Measurements from ENCODE around the gene BCAP31. TPM values are rescaled to one million over a fixed set of nuclear protein-coding genes. Genes with fewer than 3 reads are reported as not detected.

BCAP31 gene
- total RNA-seq, 1 experiment from 2014 or later: 138 TPM

GRCh38 chrX:153733651-153734240 is 9.6 kb upstream of the BCAP31 start:
- H4K5ac ChIP-seq (ENCODE audit: insufficient read length, low read depth, low read length): no peak overlapping the region
- no peak overlapping the region for H3K4ac ChIP-seq (ENCODE audit: low read depth, low read length)
- no peak overlapping the region for H3T11ph ChIP-seq (ENCODE audit: low read length)
- H2BK20ac ChIP-seq (ENCODE audit: low read depth, low read length, poor library complexity, severe bottlenecking): no peak overlapping the region
- H3K23ac ChIP-seq (ENCODE audit: insufficient read length, low read depth, low read length): no peak overlapping the region
- no peak overlapping the region for H4K91ac ChIP-seq (ENCODE audit: insufficient read length, low read depth, low read length)
- H3K9ac ChIP-seq (ENCODE audit: extremely low read depth, insufficient read length, low read length): no peak overlapping the region
- no peak overlapping the region for H3K18ac ChIP-seq (ENCODE audit: insufficient read length, low read depth, low read length)
- no peaks in the 10 kb centered on the region for H3K27me3 ChIP-seq (ENCODE audit: insufficient read depth, low read length)
- H3K4me2 ChIP-seq (ENCODE audit: insufficient read depth, insufficient read length, low read length): no peak overlapping the region
- H3K23me2 ChIP-seq (ENCODE audit: insufficient read length, low read depth, low read length, poor library complexity, severe bottlenecking): no peaks in the 10 kb centered on the region
- H3K4me3 Mint-ChIP-seq: no peak overlapping the region
- no CpG with 5 or more reads among the region's 15 CpGs for WGBS (ENCODE audit: extremely low coverage, insufficient read length, low lambda C conversion rate)
- peaks cover 12 to 47% (median 33%) of the 10 kb centered on the region in 3 experiments for H3K36me3 Mint-ChIP-seq (ENCODE audit: insufficient read depth in 1 of 3, low read depth in 3 of 3)
- H3K27me3 Mint-ChIP-seq (ENCODE audit: low read depth): no peaks in the 10 kb centered on the region; the same call in 1 of the 2 replicates
- no peak overlapping the region for H3K27ac ChIP-seq (ENCODE audit: insufficient read length, low read depth, low read length)
- no peak overlapping the region for H2AFZ ChIP-seq (ENCODE audit: low read length)
- no peaks in the 10 kb centered on the region for H3K4me1 ChIP-seq (ENCODE audit: insufficient read depth, low read length)
- H3K14ac ChIP-seq (ENCODE audit: insufficient read depth, low read length): no peak overlapping the region
- no peaks in the 10 kb centered on the region for H3K79me1 ChIP-seq (ENCODE audit: insufficient read depth, low read depth, low read length, poor library complexity, severe bottlenecking)
- no peaks in the 10 kb centered on the region for H3K79me2 ChIP-seq (ENCODE audit: insufficient read depth, low read length)
- no peak overlapping the region for H3K27ac Mint-ChIP-seq
- peaks cover 75 to 80% of the 10 kb centered on the region in 2 experiments for H3K9me3 Mint-ChIP-seq
- no peak overlapping the region for H2AK5ac ChIP-seq (ENCODE audit: insufficient read length, low read length)
- no peak overlapping the region for H2BK5ac ChIP-seq (ENCODE audit: insufficient read length, low read length)
- H2BK120ac ChIP-seq (ENCODE audit: low read depth, low read length, poor library complexity, severe bottlenecking): no peak overlapping the region
- no peak overlapping the region for H3K56ac ChIP-seq (ENCODE audit: insufficient read length, low read depth, low read length)
- peaks cover 48% of the 10 kb centered on the region for H3K9me3 ChIP-seq (ENCODE audit: control insufficient read depth, low read depth, low read length)
- H2BK12ac ChIP-seq (ENCODE audit: insufficient read length, low read depth, low read length): no peak overlapping the region
- no peak overlapping the region for H2BK15ac ChIP-seq (ENCODE audit: low read depth, low read length)
- peaks cover 7 to 8% of the 10 kb centered on the region in 2 experiments for H3K4me1 Mint-ChIP-seq
- no peaks in the 10 kb centered on the region for H4K20me1 ChIP-seq (ENCODE audit: control insufficient read depth, insufficient read depth, insufficient read length)
- TF ChIP-seq, protein P1, sequence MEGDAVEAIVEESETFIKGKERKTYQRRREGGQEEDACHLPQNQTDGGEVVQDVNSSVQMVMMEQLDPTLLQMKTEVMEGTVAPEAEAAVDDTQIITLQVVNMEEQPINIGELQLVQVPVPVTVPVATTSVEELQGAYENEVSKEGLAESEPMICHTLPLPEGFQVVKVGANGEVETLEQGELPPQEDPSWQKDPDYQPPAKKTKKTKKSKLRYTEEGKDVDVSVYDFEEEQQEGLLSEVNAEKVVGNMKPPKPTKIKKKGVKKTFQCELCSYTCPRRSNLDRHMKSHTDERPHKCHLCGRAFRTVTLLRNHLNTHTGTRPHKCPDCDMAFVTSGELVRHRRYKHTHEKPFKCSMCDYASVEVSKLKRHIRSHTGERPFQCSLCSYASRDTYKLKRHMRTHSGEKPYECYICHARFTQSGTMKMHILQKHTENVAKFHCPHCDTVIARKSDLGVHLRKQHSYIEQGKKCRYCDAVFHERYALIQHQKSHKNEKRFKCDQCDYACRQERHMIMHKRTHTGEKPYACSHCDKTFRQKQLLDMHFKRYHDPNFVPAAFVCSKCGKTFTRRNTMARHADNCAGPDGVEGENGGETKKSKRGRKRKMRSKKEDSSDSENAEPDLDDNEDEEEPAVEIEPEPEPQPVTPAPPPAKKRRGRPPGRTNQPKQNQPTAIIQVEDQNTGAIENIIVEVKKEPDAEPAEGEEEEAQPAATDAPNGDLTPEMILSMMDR (conservative IDR thresholded peaks at IDR 0.05): no peak
- H4K8ac ChIP-seq (replicated peaks; ENCODE audit: insufficient read length, low read depth, low read length): no peak overlapping the region
- DNase-seq: no peak
